LNCAP (cell line): ENCODE measurements around the gene MRPL21.

ENCODE experiments used
- CTCF ChIP-seq: fragments of 450-650 bp; IDR thresholded peaks from 2 replicates; pipeline ENCODE4 v1.5.1; 2017; ENCODE audit warnings: mild to moderate bottlenecking

The MRPL21 gene

GRCh38 chr11:68868221-68868835, 35.3 kb downstream of the MRPL21 start:
- no peak for TF ChIP-seq CTCF

- no peak for TF ChIP-seq CTCF
These were observed 36.6 kb downstream of the MRPL21 start for GRCh38 chr11:68867066-68867465.

GRCh38 chr11:68865241-68865640, 38.4 kb downstream of the MRPL21 start:
- TF ChIP-seq CTCF = no peak

- no peak for TF ChIP-seq CTCF
These were observed 39.9 kb downstream of the MRPL21 start for GRCh38 chr11:68863553-68864265.

GRCh38 chr11:68862421-68862820, 41.2 kb downstream of the MRPL21 start:
- TF ChIP-seq CTCF = no peak

GRCh38 chr11:68859123-68859522, 44.5 kb downstream of the MRPL21 start:
- no peak for TF ChIP-seq CTCF

- no peak for TF ChIP-seq CTCF
These were observed 46.5 kb downstream of the MRPL21 start for GRCh38 chr11:68857037-68857586.
